ENCODE measurements around the gene CLSTN2.

The CLSTN2 gene

GRCh38 chr3:140207541-140207940, 272.6 kb downstream of the CLSTN2 start:
- Mint-ChIP-seq H3K27me3 (ENCODE audit: low read depth) (peaks cover 19% of the 10 kb centered on the region), H3K9me3 (no peaks in the 10 kb centered on the region), H3K4me3 (no peak overlapping the region), H3K27ac (no peak overlapping the region), H3K4me1 (no peaks in the 10 kb centered on the region), H3K36me3 (ENCODE audit: low read depth) (no peaks in the 10 kb centered on the region)
- no peak for TF ChIP-seq CTCF (IDR thresholded peaks at IDR 0.05; ENCODE audit: unreplicated experiment in 3 of 3)

GRCh38 chr3:140216249-140216648, 281.3 kb downstream of the CLSTN2 start:
- TF ChIP-seq CTCF (IDR thresholded peaks at IDR 0.05; ENCODE audit: unreplicated experiment in 3 of 3), result peak in 1 of 3 experiments; percentile 8
- H3K4me1 Mint-ChIP-seq, result peaks cover 6% of the 10 kb centered on the region
- H3K9me3 Mint-ChIP-seq, result no peaks in the 10 kb centered on the region
- no peaks in the 10 kb centered on the region for H3K27me3 Mint-ChIP-seq (ENCODE audit: low read depth)
- H3K4me3 Mint-ChIP-seq, result no peak overlapping the region
- H3K27ac Mint-ChIP-seq, result no peak overlapping the region
- no peaks in the 10 kb centered on the region for H3K36me3 Mint-ChIP-seq (ENCODE audit: low read depth)

- no peaks in the 10 kb centered on the region for H3K36me3 Mint-ChIP-seq (ENCODE audit: low read depth)
- no peaks in the 10 kb centered on the region for H3K9me3 Mint-ChIP-seq
- TF ChIP-seq CTCF (IDR thresholded peaks at IDR 0.05; ENCODE audit: unreplicated experiment in 3 of 3), result no peak
- no peaks in the 10 kb centered on the region for H3K27me3 Mint-ChIP-seq (ENCODE audit: low read depth)
- H3K4me3 Mint-ChIP-seq, result no peak overlapping the region
- no peak overlapping the region for H3K27ac Mint-ChIP-seq
- H3K4me1 Mint-ChIP-seq, result peaks cover 6% of the 10 kb centered on the region
These were observed 284.3 kb downstream of the CLSTN2 start for GRCh38 chr3:140219291-140219690.

GRCh38 chr3:140219923-140220452, 285.0 kb downstream of the CLSTN2 start:
- peaks cover 6% of the 10 kb centered on the region for H3K4me1 Mint-ChIP-seq
- no peaks in the 10 kb centered on the region for H3K36me3 Mint-ChIP-seq (ENCODE audit: low read depth)
- H3K27ac Mint-ChIP-seq, result no peak overlapping the region
- no peaks in the 10 kb centered on the region for H3K27me3 Mint-ChIP-seq (ENCODE audit: low read depth)
- no peak for TF ChIP-seq CTCF (IDR thresholded peaks at IDR 0.05; ENCODE audit: unreplicated experiment in 3 of 3)
- H3K9me3 Mint-ChIP-seq, result no peaks in the 10 kb centered on the region
- no peak overlapping the region for H3K4me3 Mint-ChIP-seq

- H3K27ac Mint-ChIP-seq, result no peak overlapping the region
- TF ChIP-seq CTCF (IDR thresholded peaks at IDR 0.05; ENCODE audit: unreplicated experiment in 3 of 3), result no peak
- no peak overlapping the region for H3K4me3 Mint-ChIP-seq
- peaks cover 6% of the 10 kb centered on the region for H3K4me1 Mint-ChIP-seq
- H3K27me3 Mint-ChIP-seq (ENCODE audit: low read depth), result no peaks in the 10 kb centered on the region
- H3K36me3 Mint-ChIP-seq (ENCODE audit: low read depth), result no peaks in the 10 kb centered on the region
- H3K9me3 Mint-ChIP-seq, result peaks cover 9% of the 10 kb centered on the region
These were observed 288.2 kb downstream of the CLSTN2 start for GRCh38 chr3:140223197-140223596.

- H3K36me3 Mint-ChIP-seq (ENCODE audit: low read depth), result no peaks in the 10 kb centered on the region
- no peak for TF ChIP-seq CTCF (IDR thresholded peaks at IDR 0.05; ENCODE audit: unreplicated experiment in 3 of 3)
- H3K9me3 Mint-ChIP-seq, result peaks cover 13% of the 10 kb centered on the region
- H3K4me1 Mint-ChIP-seq, result peaks cover 4% of the 10 kb centered on the region
- H3K27me3 Mint-ChIP-seq (ENCODE audit: low read depth), result no peaks in the 10 kb centered on the region
- no peak overlapping the region for H3K27ac Mint-ChIP-seq
- H3K4me3 Mint-ChIP-seq, result no peak overlapping the region
These were observed 288.6 kb downstream of the CLSTN2 start for GRCh38 chr3:140223631-140224030.
